Measurements from ENCODE around the gene ZNF865. TPM values are rescaled to one million over a fixed set of nuclear protein-coding genes. Genes with fewer than 3 reads are reported as not detected.

The ZNF865 gene
- total and polyA plus RNA-seq, 2 donors (not counting 1 experiment from before 2014, with no cell fraction given): 1.2 TPM

DNA sequence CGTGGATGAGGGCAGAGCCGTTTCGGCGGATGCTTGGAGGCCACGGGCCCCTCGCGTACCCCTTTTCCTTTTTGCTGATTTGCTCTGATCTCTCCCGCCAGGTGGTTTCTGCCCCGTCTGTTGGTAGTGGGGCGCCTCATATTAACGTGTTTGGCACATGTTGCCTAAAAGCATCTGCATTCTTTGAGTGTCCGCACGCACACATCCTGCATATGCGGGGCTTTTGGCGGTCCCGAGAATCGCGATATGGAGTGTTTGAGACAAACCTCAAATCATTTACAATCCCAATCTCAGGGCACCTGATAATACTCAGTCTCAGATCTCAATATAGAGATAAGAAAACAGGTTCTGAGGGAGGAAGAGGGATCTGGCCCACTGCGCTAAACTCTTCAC lies 50.2 kb downstream of the ZNF865 start:
- Histone ChIP-seq H2AFZ (ENCODE audit: low read length) (no peak overlapping the region), H3K36me3 (ENCODE audit: control insufficient read depth, insufficient read depth, low read length) (peaks cover 16% of the 10 kb centered on the region), H3K27ac (ENCODE audit: insufficient read depth, low read length) (peak overlapping the region; percentile 100), H3K4me1 (ENCODE audit: control insufficient read depth, extremely low read depth, insufficient read depth, low read length) (peaks cover 14% of the 10 kb centered on the region), H3K9me3 (ENCODE audit: control insufficient read depth, insufficient read depth, low read depth, low read length) (no peaks in the 10 kb centered on the region), H4K20me1 (ENCODE audit: control insufficient read depth, extremely low read depth, insufficient read depth, low read length) (no peaks in the 10 kb centered on the region), H3K9ac (ENCODE audit: insufficient read depth, low read length) (peak overlapping the region; percentile 100), H3K79me2 (ENCODE audit: control insufficient read depth, insufficient read depth, low read length) (peaks cover 56% of the 10 kb centered on the region), H3K4me2 (ENCODE audit: extremely low read depth, insufficient read depth, low read length) (peak overlapping the region; percentile 97), H3K27me3 (ENCODE audit: control insufficient read depth, insufficient read depth, low read length) (no peaks in the 10 kb centered on the region), H3K4me3 (replicated peaks in 1 of 4; ENCODE audit: control extremely low read depth in 1 of 4, insufficient read depth in 1 of 4, low read depth in 3 of 4, low read length in 4 of 4) (peak overlapping the region; percentile 73 to 95 (median 83))
- TF ChIP-seq, protein P1, sequence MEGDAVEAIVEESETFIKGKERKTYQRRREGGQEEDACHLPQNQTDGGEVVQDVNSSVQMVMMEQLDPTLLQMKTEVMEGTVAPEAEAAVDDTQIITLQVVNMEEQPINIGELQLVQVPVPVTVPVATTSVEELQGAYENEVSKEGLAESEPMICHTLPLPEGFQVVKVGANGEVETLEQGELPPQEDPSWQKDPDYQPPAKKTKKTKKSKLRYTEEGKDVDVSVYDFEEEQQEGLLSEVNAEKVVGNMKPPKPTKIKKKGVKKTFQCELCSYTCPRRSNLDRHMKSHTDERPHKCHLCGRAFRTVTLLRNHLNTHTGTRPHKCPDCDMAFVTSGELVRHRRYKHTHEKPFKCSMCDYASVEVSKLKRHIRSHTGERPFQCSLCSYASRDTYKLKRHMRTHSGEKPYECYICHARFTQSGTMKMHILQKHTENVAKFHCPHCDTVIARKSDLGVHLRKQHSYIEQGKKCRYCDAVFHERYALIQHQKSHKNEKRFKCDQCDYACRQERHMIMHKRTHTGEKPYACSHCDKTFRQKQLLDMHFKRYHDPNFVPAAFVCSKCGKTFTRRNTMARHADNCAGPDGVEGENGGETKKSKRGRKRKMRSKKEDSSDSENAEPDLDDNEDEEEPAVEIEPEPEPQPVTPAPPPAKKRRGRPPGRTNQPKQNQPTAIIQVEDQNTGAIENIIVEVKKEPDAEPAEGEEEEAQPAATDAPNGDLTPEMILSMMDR (conservative IDR thresholded peaks at IDR 0.05 in 1 of 2, IDR thresholded peaks at IDR 0.05 in 1 of 2; ENCODE audit: low read depth in 1 of 2, low read length in 2 of 2): no peak
- TF ChIP-seq EZH2 (IDR thresholded peaks at IDR 0.05; ENCODE audit: low read length, missing control alignments): no peak
- no peak for DNase-seq (ENCODE audit: low read depth in 2 of 2)

DNA sequence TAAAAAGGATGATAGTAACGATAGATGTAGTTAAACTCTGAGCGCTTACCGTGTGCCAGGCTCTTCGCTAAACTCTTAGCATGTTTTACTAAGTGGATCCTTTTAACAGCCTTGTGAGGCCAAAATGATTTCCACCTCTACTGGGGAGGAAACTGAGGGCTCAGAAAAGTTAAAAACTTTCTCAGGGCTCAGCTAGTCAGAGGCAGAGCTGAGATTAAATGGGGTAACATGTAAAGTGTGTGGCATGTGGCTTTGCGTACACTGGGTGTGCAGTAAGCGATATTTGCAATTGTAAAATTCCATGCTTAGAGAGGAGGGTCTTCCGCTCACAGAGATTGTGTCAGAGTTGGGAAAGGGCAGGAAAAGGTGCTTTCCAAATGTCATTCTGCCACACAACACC lies 51.1 kb downstream of the ZNF865 start:
- TF ChIP-seq EZH2 (IDR thresholded peaks at IDR 0.05; ENCODE audit: low read length, missing control alignments): no peak
- TF ChIP-seq, protein P1 (conservative IDR thresholded peaks at IDR 0.05 in 1 of 2, IDR thresholded peaks at IDR 0.05 in 1 of 2; ENCODE audit: low read depth in 1 of 2, low read length in 2 of 2): no peak
- Histone ChIP-seq H3K4me3 (replicated peaks in 1 of 4; ENCODE audit: control extremely low read depth in 1 of 4, insufficient read depth in 1 of 4, low read depth in 3 of 4, low read length in 4 of 4) (peak overlapping the region; percentile 73 to 95 (median 83)), H3K9me3 (ENCODE audit: control insufficient read depth, insufficient read depth, low read depth, low read length) (no peaks in the 10 kb centered on the region), H3K27me3 (ENCODE audit: control insufficient read depth, insufficient read depth, low read length) (no peaks in the 10 kb centered on the region), H3K4me1 (ENCODE audit: control insufficient read depth, extremely low read depth, insufficient read depth, low read length) (peaks cover 14% of the 10 kb centered on the region), H3K4me2 (ENCODE audit: extremely low read depth, insufficient read depth, low read length) (peak overlapping the region; percentile 97), H2AFZ (ENCODE audit: low read length) (no peak overlapping the region), H3K9ac (ENCODE audit: insufficient read depth, low read length) (no peak overlapping the region), H3K36me3 (ENCODE audit: control insufficient read depth, insufficient read depth, low read length) (peaks cover 18% of the 10 kb centered on the region), H4K20me1 (ENCODE audit: control insufficient read depth, extremely low read depth, insufficient read depth, low read length) (no peaks in the 10 kb centered on the region), H3K79me2 (ENCODE audit: control insufficient read depth, insufficient read depth, low read length) (peaks cover 65% of the 10 kb centered on the region), H3K27ac (ENCODE audit: insufficient read depth, low read length) (peak overlapping the region; percentile 19)
- DNase-seq (ENCODE audit: low read depth in 2 of 2): no peak

DNA sequence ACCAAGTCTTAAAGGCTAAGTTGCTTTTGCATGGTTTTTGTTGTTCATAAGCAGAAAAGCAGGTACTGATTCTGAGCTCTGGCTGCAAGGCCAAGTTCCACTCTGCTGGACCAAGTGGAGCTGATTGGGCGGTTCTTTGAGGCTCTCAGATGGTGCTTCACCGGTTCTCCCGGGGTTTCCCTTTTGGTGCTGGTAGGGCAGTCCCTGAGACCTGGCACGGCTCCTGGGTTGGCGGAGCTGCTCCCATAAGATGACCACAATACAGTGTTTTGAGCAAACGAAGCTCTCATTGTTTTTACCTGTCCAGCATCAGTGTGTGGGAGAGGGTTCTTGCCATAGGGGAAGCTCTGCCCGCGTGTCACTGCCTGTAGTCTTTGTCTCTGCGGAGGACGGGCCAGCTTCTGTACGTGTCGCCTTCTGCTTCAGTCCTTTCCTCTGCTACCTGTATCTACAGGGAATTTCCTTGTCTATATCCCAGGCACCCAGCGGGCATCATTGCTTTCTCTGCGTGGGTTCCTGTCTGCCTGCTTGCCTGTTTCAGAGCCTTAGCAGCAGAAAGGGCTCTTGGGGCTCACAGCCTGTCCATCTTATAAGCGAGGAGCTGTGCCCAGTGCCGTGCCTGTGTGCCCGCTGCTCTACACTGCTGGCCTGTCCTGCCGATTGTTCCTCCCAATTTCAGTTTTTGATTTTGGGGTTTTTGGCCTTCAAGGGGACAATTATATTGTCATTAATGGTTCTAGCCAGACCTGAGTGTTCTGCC lies 51.7 kb downstream of the ZNF865 start:
- no peak for TF ChIP-seq EZH2 (IDR thresholded peaks at IDR 0.05; ENCODE audit: low read length, missing control alignments)
- TF ChIP-seq, protein P1 (conservative IDR thresholded peaks at IDR 0.05 in 1 of 2, IDR thresholded peaks at IDR 0.05 in 1 of 2; ENCODE audit: low read depth in 1 of 2, low read length in 2 of 2): no peak
- peaks cover 20% of the 10 kb centered on the region for H3K36me3 ChIP-seq (ENCODE audit: control insufficient read depth, insufficient read depth, low read length)
- H4K20me1 ChIP-seq (ENCODE audit: control insufficient read depth, extremely low read depth, insufficient read depth, low read length): no peaks in the 10 kb centered on the region
- H3K4me1 ChIP-seq (ENCODE audit: control insufficient read depth, extremely low read depth, insufficient read depth, low read length): peaks cover 14% of the 10 kb centered on the region
- H3K9me3 ChIP-seq (ENCODE audit: control insufficient read depth, insufficient read depth, low read depth, low read length): no peaks in the 10 kb centered on the region
- H3K4me2 ChIP-seq (ENCODE audit: extremely low read depth, insufficient read depth, low read length): peak overlapping the region; percentile 97
- H3K9ac ChIP-seq (ENCODE audit: insufficient read depth, low read length): no peak overlapping the region
- peaks cover 70% of the 10 kb centered on the region for H3K79me2 ChIP-seq (ENCODE audit: control insufficient read depth, insufficient read depth, low read length)
- peak overlapping the region; percentile 14 for H3K27ac ChIP-seq (ENCODE audit: insufficient read depth, low read length)
- no peaks in the 10 kb centered on the region for H3K27me3 ChIP-seq (ENCODE audit: control insufficient read depth, insufficient read depth, low read length)
- DNase-seq (ENCODE audit: low read depth in 2 of 2): no peak
- peak overlapping the region; percentile 73 to 95 (median 83) for H3K4me3 ChIP-seq (replicated peaks in 1 of 4; ENCODE audit: control extremely low read depth in 1 of 4, insufficient read depth in 1 of 4, low read depth in 3 of 4, low read length in 4 of 4)
- no peak overlapping the region for H2AFZ ChIP-seq (ENCODE audit: low read length)

Measured in fibroblast of lung (primary cell).